Amniotic stem cell (primary cell): ENCODE data around the gene SERPINB11.
A peak's percentile ranks its signal among the peaks of the same experiment; 100 is the strongest.
"Not testable (repeated sequence)": the region's sequence is repeated elsewhere in the genome, so short reads cannot be mapped to it uniquely, and the experiment has no call there.

ENCODE experiments used
- DNase-seq: peaks from one replicate; lab custom pipeline; 2025; lab: John Stamatoyannopoulos, UW

The SERPINB11 gene

GRCh38 chr18:63730773-63731172 is 28.0 kb downstream of the SERPINB11 start:
- no peak for DNase-seq

GRCh38 chr18:63731215-63731614 is 28.5 kb downstream of the SERPINB11 start:
- no peak for DNase-seq

GRCh38 chr18:63736876-63737275 is 34.1 kb downstream of the SERPINB11 start:
- no peak for DNase-seq

- no peak for DNase-seq
These were observed 39.0 kb downstream of the SERPINB11 start for GRCh38 chr18:63741769-63742168.

- DNase-seq: no peak
These were observed 44.2 kb downstream of the SERPINB11 start for GRCh38 chr18:63747006-63747405.

- no peak for DNase-seq
These were observed 46.7 kb downstream of the SERPINB11 start for GRCh38 chr18:63749489-63749888.

- no peak for DNase-seq
These were observed 49.9 kb downstream of the SERPINB11 start for GRCh38 chr18:63752636-63753035.

GRCh38 chr18:63753676-63754075 is 50.9 kb downstream of the SERPINB11 start:
- DNase-seq: no peak

- no peak for DNase-seq
These were observed 54.8 kb downstream of the SERPINB11 start for GRCh38 chr18:63757541-63757940.

GRCh38 chr18:63758615-63759240 is 56.0 kb downstream of the SERPINB11 start:
- DNase-seq: no peak

- DNase-seq: not testable (repeated sequence)
These were observed 57.0 kb downstream of the SERPINB11 start for GRCh38 chr18:63759786-63760185.

GRCh38 chr18:63762518-63762917 is 59.8 kb downstream of the SERPINB11 start:
- peak; percentile 22 for DNase-seq

- DNase-seq: no peak
These were observed 61.3 kb downstream of the SERPINB11 start for GRCh38 chr18:63763831-63764600.

GRCh38 chr18:63765837-63766236 is 63.1 kb downstream of the SERPINB11 start:
- DNase-seq: no peak
